H9 (cell line): ENCODE results near the gene STT3B. TPM values are rescaled to one million over a fixed set of nuclear protein-coding genes. Genes with fewer than 3 reads are reported as not detected.

ENCODE experiments used
- DNase-seq: peaks from one replicate; pipeline ENCODE4 v3.0.0-alpha.2; 2017
- H2AFZ ChIP-seq: one replicate; pipeline ENCODE4 v1.6.1; 2013; ENCODE audit warnings: mild to moderate bottlenecking, low read length, control low read depth, moderate library complexity
- H2AK5ac ChIP-seq: 2 replicates; pipeline ENCODE4 v1.6.1; 2013; ENCODE audit warnings: low read length, control low read depth, mixed read lengths; ENCODE audit not compliant: insufficient read length
- H2BK120ac ChIP-seq: one replicate; pipeline ENCODE4 v1.6.1; 2013; ENCODE audit warnings: low read depth, mild to moderate bottlenecking, low read length, control low read depth, inconsistent platforms; ENCODE audit not compliant: poor library complexity, severe bottlenecking
- H2BK12ac ChIP-seq: 2 replicates; pipeline ENCODE4 v1.6.1; 2013; ENCODE audit warnings: low read length, control low read depth, mixed read lengths, low read depth; ENCODE audit not compliant: insufficient read length
- H2BK15ac ChIP-seq: 2 replicates; pipeline ENCODE4 v1.6.1; 2013; ENCODE audit warnings: low read depth, low read length, control low read depth
- H2BK20ac ChIP-seq: one replicate; pipeline ENCODE4 v1.6.1; 2013; ENCODE audit warnings: low read depth, mild to moderate bottlenecking, low read length, control low read depth, inconsistent platforms; ENCODE audit not compliant: poor library complexity, severe bottlenecking
- H2BK5ac ChIP-seq: 2 replicates; pipeline ENCODE4 v1.6.1; 2013; ENCODE audit warnings: low read length, control low read depth, mixed read lengths; ENCODE audit not compliant: insufficient read length
- H3K14ac ChIP-seq: 2 replicates; pipeline ENCODE4 v1.6.1; 2013; ENCODE audit warnings: low read length, control low read depth; ENCODE audit not compliant: insufficient read depth
- H3K18ac ChIP-seq: 2 replicates; pipeline ENCODE4 v1.6.1; 2013; ENCODE audit warnings: low read depth, mild to moderate bottlenecking, mixed read lengths, low read length, control low read depth; ENCODE audit not compliant: insufficient read length
- H3K23ac ChIP-seq: 2 replicates; pipeline ENCODE4 v1.6.1; 2013; ENCODE audit warnings: low read length, control low read depth, mixed read lengths, low read depth; ENCODE audit not compliant: insufficient read length
- H3K23me2 ChIP-seq: 2 replicates; pipeline ENCODE4 v1.6.1; 2013; ENCODE audit warnings: low read depth, mild to moderate bottlenecking, mixed read lengths, low read length, control low read depth; ENCODE audit not compliant: insufficient read length, poor library complexity, severe bottlenecking
- H3K27ac ChIP-seq: 2 replicates; pipeline ENCODE4 v1.5.1; 2013; ENCODE audit warnings: low read length, control low read depth, mixed read lengths, low read depth; ENCODE audit not compliant: insufficient read length
- H3K27me3 ChIP-seq: 2 replicates; pipeline ENCODE4 v1.6.1; 2013; ENCODE audit warnings: low read length, control low read depth, inconsistent platforms; ENCODE audit not compliant: insufficient read depth
- H3K4ac ChIP-seq: 2 replicates; pipeline ENCODE4 v1.6.1; 2013; ENCODE audit warnings: low read depth, mild to moderate bottlenecking, control low read depth, inconsistent platforms, low read length, moderate library complexity
- H3K4me1 ChIP-seq: 2 replicates; pipeline ENCODE4 v1.6.1; 2013; ENCODE audit warnings: low read length, control low read depth, inconsistent platforms; ENCODE audit not compliant: insufficient read depth
- H3K4me2 ChIP-seq: 2 replicates; pipeline ENCODE4 v1.6.1; 2013; ENCODE audit warnings: low read length, control low read depth, mixed read lengths; ENCODE audit not compliant: insufficient read length, insufficient read depth
- H3K56ac ChIP-seq: 2 replicates; pipeline ENCODE4 v1.6.1; 2013; ENCODE audit warnings: low read depth, mild to moderate bottlenecking, mixed read lengths, low read length, control low read depth; ENCODE audit not compliant: insufficient read length
- H3K79me1 ChIP-seq: 2 replicates; pipeline ENCODE4 v1.6.1; 2013; ENCODE audit warnings: low read depth, mild to moderate bottlenecking, moderate library complexity, low read length, control low read depth, inconsistent platforms; ENCODE audit not compliant: insufficient read depth, poor library complexity, severe bottlenecking
- H3K79me2 ChIP-seq: 2 replicates; pipeline ENCODE4 v1.6.1; 2013; ENCODE audit warnings: low read length, control low read depth, inconsistent platforms; ENCODE audit not compliant: insufficient read depth
- H3K9ac ChIP-seq: 2 replicates; pipeline ENCODE4 v1.6.1; 2013; ENCODE audit warnings: low read length, control low read depth, mixed read lengths; ENCODE audit not compliant: insufficient read length; ENCODE audit errors: extremely low read depth
- H3K9me3 ChIP-seq: one replicate; pipeline ENCODE4 v1.6.1; 2013; ENCODE audit warnings: low read depth, low read length, inconsistent platforms; ENCODE audit not compliant: control insufficient read depth
- H3T11ph ChIP-seq: one replicate; pipeline ENCODE4 v1.6.1; 2013; ENCODE audit warnings: mild to moderate bottlenecking, low read length, control low read depth, inconsistent platforms
- H4K20me1 ChIP-seq: one replicate; pipeline ENCODE4 v1.6.1; 2013; ENCODE audit not compliant: control insufficient read depth, insufficient read length, insufficient read depth
- H4K5ac ChIP-seq: 2 replicates; pipeline ENCODE4 v1.6.1; 2013; ENCODE audit warnings: low read depth, mild to moderate bottlenecking, mixed read lengths, low read length, control low read depth; ENCODE audit not compliant: insufficient read length
- H4K8ac ChIP-seq: replicated peaks from 2 replicates; pipeline ENCODE4 v1.6.1; 2013; ENCODE audit warnings: low read length, control low read depth, mixed read lengths, low read depth; ENCODE audit not compliant: insufficient read length
- H4K91ac ChIP-seq: 2 replicates; pipeline ENCODE4 v1.6.1; 2013; ENCODE audit warnings: low read depth, mild to moderate bottlenecking, moderate library complexity, mixed read lengths, low read length, control low read depth; ENCODE audit not compliant: insufficient read length
- H3K27ac Mint-ChIP-seq, 3 experiments: 2 replicates in 2 of 3; 3 replicates in 1 of 3; pipeline ENCODE4 v1.8.0; 2020 to 2021; ENCODE audit warnings: mixed read lengths in 3 of 3, mild to moderate bottlenecking in 1 of 3, moderate library complexity in 1 of 3
- H3K27me3 Mint-ChIP-seq: 2 replicates; pipeline ENCODE4 v1.8.0; 2021; ENCODE audit warnings: low read depth, mild to moderate bottlenecking, moderate library complexity, mixed read lengths
- H3K36me3 Mint-ChIP-seq, 3 experiments: 2 replicates in 2 of 3; 3 replicates in 1 of 3; pipeline ENCODE4 v1.8.0; 2020 to 2021; ENCODE audit warnings: low read depth in 3 of 3, mixed read lengths in 3 of 3; ENCODE audit not compliant: insufficient read depth in 1 of 3
- H3K4me1 Mint-ChIP-seq, 2 experiments: 2 replicates each; pipeline ENCODE4 v1.8.0; 2020; ENCODE audit warnings: mixed read lengths in 2 of 2
- H3K4me3 Mint-ChIP-seq, 2 experiments: 2 replicates in 1 of 2; 3 replicates in 1 of 2; pipeline ENCODE4 v1.8.0; 2020 to 2021; ENCODE audit warnings: mild to moderate bottlenecking in 2 of 2, mixed read lengths in 2 of 2, moderate library complexity in 1 of 2
- H3K9me3 Mint-ChIP-seq, 2 experiments: 2 replicates in 1 of 2; 3 replicates in 1 of 2; pipeline ENCODE4 v1.8.0; 2020; ENCODE audit warnings: mild to moderate bottlenecking in 2 of 2, mixed read lengths in 2 of 2, moderate library complexity in 1 of 2
- CTCF ChIP-seq: fragments of 200-600 bp; sonication (generic); conservative IDR thresholded peaks from 3 replicates; pipeline ENCODE4 v1.8.0; 2021; ENCODE audit warnings: antibody characterized with exemption, mild to moderate bottlenecking
- WGBS: extraction: QIAGEN DNeasy Blood & Tissue Kit; methylation state at CpG from one replicate; pipeline ENCODE4 v1.1.7; 2013; ENCODE audit warnings: missing lambda C conversion rate, low lambda C conversion rate, mixed read lengths; ENCODE audit not compliant: insufficient read length; ENCODE audit errors: extremely low coverage; 5-methylcytosine and 5-hydroxymethylcytosine counted together
- total RNA-seq: library from RNA; stranded (reverse); gene quantifications from 2 replicates; pipeline ENCODE4 v1.2.1, GENCODE V29; 2021

Gene STT3B
- total RNA-seq, 1 experiment from 2014 or later: 79.9 TPM

- no peaks in the 10 kb centered on the region for H3K27me3 ChIP-seq
- H3K23ac ChIP-seq: no peak overlapping the region
- H3K56ac ChIP-seq: no peak overlapping the region
- H3K23me2 ChIP-seq: no peaks in the 10 kb centered on the region
- no peaks in the 10 kb centered on the region for H4K20me1 ChIP-seq
- Mint-ChIP-seq H3K9me3 (peaks cover 54 to 63% of the 10 kb centered on the region in 2 experiments), H3K27me3 (no peaks in the 10 kb centered on the region; the same call in 1 of the 2 replicates), H3K4me1 (no peaks in the 10 kb centered on the region), H3K36me3 (peaks cover 52 to 68% (median 64%) of the 10 kb centered on the region in 3 experiments), H3K27ac (no peak overlapping the region), H3K4me3 (no peak overlapping the region)
- H3K9ac ChIP-seq: no peak overlapping the region
- no peak overlapping the region for H2AK5ac ChIP-seq
- no peak overlapping the region for H2BK20ac ChIP-seq
- H4K8ac ChIP-seq: no peak overlapping the region
- no peak overlapping the region for H3K18ac ChIP-seq
- no peak overlapping the region for H4K5ac ChIP-seq
- no peak overlapping the region for H4K91ac ChIP-seq
- no peak overlapping the region for H3T11ph ChIP-seq
- WGBS: no CpG with 5 or more reads among the region's 4 CpGs
- H3K79me2 ChIP-seq: no peaks in the 10 kb centered on the region
- no peak for TF ChIP-seq CTCF
- no peak overlapping the region for H2BK12ac ChIP-seq
- no peak overlapping the region for H3K4me2 ChIP-seq
- no peaks in the 10 kb centered on the region for H3K79me1 ChIP-seq
- H2BK120ac ChIP-seq: no peak overlapping the region
- no peaks in the 10 kb centered on the region for H3K4me1 ChIP-seq
- H2BK15ac ChIP-seq: no peak overlapping the region
- peaks cover 6% of the 10 kb centered on the region for H3K9me3 ChIP-seq
- no peak overlapping the region for H2BK5ac ChIP-seq
- DNase-seq: no peak
- no peak overlapping the region for H3K4ac ChIP-seq
- H2AFZ ChIP-seq: no peak overlapping the region
- H3K27ac ChIP-seq: no peak overlapping the region
- no peak overlapping the region for H3K14ac ChIP-seq
Observed at GRCh38 chr3:31648286-31648968, 115.7 kb downstream of the STT3B start.
